OCI-LY3 (cell line): ENCODE measurements around the gene TECPR1.

Experiments
- CTCF ChIP-seq: fragments of 200-600, 300-600 bp; sonication (generic); IDR thresholded peaks from 2 replicates; pipeline ENCODE4 v1.5.1; 2014; ENCODE audit warnings: antibody characterized with exemption, low read length, low read depth
- EZH2phosphoT487 ChIP-seq: fragments of 200-600 bp; shearing (Covaris generic); IDR thresholded peaks from 2 replicates; pipeline ENCODE4 v1.6.1; 2018; ENCODE audit warnings: antibody characterized with exemption, mixed run types, low read depth

DNA sequence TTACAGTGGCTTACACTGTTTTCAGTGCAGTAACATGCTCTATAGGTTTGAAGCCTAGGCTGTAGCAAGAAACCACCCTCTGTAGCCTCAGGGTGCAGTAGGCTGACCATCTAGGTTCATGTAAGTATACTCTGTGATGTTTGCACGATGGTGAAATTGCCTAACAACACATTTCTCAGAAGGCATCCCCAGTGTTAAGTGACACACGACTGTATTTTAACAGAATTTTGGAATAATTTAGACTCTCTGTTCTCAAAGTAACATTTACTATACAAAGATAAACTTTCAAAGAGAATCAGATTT lies 85.4 kb downstream of the TECPR1 start:
- TF ChIP-seq CTCF (no peak), EZH2phosphoT487 (no peak)
